GM21737 (cell line): ENCODE results near the gene PARS2.
"Not testable (repeated sequence)": the region's sequence is repeated elsewhere in the genome, so short reads cannot be mapped to it uniquely, and the experiment has no call there.

Experiments used
- ATAC-seq: cut with Tn5 transposase; IDR thresholded peaks from one replicate; pipeline ENCODE4 v1.9.1; 2021; ENCODE audit warnings: mild to moderate bottlenecking, moderate library complexity; ENCODE audit not compliant: unreplicated experiment

The PARS2 gene

DNA sequence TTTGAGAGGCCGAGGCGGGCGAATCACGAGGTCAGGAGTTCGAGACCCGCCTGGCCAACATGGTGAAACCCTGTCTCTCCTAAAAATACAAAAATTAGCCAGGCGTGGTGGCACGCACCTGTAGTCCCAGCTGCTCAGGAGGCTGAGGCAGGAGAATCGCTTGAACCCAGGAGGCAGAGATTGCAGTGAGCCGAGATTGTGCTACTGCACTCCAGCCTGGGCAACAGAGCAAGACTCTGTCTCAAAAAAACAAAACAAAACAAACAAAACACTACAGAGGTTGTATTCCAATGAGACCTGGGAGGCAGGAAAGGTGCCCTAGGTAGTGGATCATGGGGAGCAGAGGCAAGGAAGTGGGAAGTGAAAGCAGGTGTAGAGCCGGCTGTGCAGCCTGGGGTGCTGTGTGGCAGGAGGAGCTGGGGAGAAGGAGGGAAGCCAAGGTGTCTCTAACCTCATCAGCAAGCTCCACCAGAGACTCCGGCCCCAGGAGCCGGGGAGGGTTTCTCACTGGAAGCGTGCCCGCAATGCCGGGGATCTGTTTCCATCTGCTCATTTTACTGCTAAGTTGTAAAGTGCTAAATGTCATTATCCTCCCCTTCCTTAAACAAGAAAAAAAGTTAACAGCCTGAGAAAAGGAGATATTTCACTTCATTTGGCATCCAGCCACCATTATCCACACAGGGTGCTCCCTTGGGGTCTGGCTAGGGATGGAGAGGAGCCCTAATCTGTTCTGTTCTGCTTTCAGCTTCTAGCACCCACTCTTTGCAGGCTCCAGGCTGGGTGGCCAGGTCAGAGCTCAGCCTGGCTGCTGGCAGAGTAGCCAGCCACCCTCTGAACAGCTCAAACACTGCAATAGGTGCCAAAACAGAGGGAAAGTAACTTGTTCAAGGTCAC lies 11.8 kb upstream of the PARS2 start:
- not testable (repeated sequence) for ATAC-seq

DNA sequence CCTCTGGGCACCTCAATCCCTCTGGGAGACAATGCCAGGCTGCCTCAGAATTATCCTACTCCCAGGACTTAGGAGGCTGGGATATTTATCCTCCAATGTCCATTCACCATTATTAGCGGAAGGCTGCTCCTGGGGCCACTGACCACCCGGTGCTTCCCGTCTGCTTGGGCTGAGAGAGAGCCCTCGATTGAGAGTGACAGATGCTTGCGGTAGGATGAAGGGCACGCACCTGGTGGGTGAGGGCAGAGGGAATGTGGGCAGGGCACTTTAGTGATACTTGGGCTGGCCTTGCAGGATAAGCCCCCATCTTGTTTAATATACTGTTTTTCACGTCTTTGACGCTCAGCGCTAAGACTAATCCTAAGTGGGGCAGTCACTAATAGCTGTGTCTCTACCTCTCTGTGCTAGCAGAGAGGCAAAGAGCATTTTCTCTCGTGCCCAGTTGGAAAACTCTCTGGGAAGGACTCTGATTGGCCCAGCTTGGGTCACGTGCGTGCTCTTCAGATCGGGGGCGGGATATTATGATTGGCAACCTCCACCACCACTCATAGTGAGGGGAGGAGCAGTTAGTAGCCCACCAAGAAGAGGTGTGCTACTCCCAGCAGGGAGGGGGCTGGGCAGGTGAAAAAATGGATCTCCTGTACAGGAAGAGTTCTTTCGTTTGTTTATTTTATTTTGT lies 10.6 kb upstream of the PARS2 start:
- no peak for ATAC-seq

DNA sequence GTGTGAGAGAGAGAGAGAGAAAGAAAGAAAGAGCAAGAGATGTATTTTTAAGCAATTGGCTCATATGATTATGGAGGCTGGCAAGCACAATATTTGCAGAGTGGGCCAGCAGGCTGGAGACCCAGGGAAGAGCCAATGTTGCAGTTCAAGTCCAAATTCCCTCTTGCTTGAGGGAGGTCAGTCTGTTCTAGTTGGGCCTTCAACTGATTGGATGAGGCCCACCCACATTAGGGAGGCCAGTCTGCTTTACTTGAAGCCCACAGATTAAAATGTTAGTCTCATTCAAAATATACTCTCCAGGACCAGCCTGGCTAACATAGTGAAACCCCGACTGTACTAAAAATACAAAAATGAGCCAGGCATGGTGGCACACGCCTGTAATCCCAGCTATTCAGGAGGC lies 8.6 kb upstream of the PARS2 start:
- ATAC-seq = no peak

DNA sequence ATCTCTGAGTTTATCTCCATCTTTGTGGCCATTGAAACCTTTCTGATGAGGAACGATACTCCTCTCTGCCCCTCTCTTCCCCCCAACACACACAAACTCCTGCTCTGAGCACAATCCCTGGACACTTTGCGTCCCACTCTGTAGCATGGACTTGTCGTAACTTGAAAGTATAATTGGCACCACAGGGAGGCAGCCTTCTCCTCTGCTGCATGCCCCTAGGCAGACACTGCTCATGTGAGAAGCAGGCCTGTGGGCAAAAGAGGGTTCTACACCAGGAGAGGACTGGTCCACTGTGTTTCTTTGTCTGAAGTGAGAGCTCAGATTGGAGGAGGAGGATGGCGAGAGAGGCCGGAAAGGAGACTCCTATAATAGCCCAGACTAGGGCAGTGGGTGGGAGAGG lies 3.8 kb upstream of the PARS2 start:
- no peak for ATAC-seq

DNA sequence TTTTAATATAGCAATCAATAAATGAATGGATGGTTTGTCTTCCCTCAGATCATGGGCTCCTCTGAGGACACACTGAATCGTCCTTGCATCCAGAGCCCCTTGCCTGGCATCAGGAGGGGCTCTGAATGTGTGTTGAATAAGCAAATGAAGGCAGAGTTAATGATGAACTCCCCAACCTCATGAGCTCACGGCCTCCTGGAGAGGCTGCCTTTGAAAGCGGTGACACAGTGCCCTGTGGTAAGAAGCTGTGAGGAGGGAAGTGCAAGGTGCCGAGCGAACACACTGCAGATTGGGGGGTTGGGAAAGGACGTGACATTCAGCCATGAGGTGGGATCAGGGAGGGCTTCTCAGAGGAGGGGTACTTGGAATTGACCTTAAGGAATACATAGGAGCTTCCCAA lies 3.2 kb upstream of the PARS2 start:
- ATAC-seq = no peak

DNA sequence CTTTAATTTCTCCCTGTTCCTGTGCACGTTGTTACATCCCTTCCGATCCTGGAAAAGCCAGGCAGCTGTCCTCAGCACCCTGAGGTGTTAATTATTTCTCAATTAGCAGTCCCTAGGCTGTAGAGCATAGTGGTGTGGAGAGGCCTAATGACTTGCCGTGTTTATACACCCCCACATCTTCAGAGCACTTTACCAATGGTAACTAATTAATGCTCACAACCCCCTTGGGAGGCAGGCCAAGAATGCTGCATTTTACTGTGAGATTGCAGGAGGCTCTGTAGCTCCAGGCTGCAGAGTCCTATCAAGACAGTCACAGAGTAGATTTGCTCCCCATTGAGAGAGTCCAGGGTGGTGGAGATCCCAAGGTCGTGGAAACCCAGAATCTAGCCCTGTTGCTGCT lies 2.4 kb upstream of the PARS2 start:
- ATAC-seq = no peak

DNA sequence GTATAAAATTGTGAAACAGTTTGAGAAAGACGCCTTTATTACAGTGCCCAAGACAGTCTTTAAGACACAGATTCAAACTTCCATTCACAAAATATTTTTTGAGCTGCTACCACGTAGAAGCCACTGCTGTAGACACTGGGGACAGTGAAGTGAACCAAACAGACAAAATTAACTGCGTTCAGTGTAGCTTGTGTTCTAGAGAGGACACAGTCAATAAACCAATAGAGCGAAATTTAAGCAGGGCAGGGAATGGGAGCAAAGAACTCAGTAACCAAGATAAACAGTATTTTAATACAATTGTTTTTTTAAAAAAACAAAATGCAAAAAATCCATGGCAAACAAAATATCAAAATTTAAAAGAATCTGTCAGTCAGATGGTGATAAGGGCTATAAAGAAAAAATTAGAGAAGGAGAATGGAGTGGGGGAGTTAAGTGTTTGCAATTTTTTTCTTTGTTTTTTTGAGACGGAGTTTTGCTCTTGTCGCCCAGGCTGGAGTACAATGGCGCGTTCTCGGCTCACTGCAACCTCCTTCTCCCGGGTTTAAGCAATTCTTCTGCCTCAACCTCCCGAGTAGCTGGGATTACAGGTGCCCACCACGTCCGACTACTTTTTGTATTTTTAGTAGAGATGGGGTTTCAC lies 719 bp upstream of the PARS2 start:
- ATAC-seq = peak; percentile 3

DNA sequence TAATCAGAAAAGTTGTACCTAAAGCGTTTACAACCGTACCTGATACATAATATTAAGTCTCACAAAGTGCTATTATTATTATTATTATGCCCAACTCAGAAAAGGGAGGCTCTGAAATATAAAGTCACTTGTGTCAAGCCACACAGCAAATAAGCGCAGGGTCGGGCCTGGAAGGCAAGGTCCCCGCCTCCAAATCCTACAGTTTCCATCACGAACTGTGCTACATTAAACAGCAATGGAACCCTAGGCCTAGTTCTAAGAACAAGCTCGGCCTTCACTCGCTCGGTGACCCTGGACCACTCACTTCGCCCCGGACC lies 549 bp downstream of the PARS2 start:
- ATAC-seq = no peak

DNA sequence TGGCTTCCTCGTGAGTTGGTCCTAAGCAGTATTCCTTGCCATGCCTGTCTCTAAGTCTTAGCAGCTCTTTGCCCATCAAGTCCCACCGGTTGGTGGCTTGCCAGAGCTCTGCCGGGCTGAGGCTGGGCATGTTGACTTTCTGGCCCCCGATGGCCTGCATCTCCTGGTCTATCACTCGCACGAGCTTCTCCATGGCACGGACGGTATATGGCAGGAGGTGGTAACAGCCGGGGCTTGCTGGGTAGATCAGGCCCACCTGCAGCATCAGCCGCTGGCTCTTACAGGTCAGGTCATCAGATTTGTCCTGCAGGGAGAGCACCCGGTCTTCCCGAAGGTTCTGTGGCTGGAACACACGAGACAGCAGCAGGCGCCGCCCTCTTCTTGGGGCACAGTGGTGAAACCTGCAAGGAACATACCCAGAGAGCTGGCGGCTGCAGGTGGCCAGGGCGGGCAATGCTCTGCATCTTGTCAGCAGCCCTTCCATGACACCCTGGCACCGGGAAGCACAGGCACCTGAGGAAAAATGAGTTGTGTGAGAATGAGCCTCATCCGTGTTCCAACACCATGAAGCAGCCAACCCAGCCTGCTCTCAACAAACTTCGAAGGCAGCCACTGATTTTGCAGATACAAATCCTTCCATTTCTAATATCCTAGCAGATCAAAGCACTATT lies 5.5 kb downstream of the PARS2 start:
- ATAC-seq = no peak

DNA sequence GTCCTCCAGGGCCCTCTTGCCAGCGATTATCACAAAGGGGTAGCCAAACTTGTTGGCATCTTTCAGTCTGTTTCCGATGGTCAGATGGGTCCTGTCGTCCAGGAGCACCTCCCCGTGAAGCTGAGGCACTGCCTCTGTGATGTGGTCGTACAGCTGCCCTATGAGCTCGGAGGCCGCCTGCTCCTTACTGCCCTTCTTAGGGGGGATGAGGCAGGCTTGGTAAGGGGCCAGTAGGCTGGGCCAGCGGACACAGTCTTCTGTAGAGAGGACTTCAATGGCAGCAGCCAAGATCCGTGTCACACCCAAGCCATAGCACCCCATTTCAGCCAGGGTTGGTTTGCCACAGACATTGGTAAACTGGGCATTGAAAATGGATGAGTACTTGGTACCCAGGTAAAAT lies 6.5 kb downstream of the PARS2 start:
- ATAC-seq = no peak

DNA sequence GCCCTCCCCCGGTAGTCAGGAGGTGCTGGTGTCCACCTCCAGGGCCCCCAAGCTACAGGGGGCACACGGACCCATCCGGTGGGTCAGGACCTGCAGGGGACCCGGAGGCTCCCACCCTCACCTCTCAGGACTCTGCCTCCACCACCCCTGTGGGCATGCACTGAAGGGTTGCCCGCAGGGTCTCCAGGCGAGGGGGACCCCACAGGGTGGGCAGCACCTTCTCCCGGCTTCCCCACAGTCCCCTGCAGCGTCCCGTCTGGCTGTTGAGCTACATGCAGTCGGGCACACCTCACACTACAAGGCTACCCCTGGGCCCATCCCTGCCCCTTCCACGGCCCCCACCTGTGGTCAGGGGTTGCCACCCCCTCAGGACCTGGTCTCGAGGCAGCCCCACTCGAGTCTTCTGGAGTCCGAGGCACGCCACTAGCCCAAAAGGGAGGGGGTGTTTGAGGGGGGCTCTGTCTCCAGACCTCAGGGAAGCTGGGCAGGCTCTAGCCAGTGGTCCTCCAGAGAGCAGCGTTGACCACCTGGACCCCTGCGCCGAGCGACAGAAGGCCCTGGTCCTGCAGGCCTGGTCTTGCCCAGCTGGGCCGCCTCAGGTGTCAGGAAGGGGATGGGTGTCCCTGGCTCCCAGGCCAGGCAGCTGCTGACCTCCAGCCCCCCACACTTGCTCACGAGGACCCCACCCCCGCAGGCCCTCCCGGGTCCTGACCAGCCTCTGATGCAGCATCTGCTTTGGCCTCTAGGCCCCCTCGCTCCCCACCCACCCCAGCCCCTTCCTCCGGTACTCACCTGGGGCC lies 9.6 kb downstream of the PARS2 start:
- no peak for ATAC-seq

DNA sequence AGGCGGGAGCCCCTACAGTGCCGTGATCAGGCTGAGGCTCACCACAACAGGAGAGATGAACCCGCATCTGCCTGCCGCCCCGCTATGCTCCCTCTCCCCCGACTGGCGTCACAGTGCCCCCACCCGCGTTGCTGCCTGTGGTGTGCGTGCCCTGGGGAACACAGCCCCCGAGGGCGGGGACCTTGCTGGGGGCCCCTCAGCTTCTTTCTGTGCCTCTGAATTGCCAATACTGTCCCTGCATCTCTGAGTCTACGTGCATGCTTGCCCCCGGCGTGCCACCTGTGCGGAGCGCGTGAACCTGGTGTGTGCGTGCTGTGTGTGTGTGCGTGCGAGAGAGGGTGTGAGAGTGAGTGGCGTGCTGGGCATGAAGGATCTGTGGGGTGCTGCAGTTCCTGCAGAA lies 10.3 kb downstream of the PARS2 start:
- no peak for ATAC-seq

DNA sequence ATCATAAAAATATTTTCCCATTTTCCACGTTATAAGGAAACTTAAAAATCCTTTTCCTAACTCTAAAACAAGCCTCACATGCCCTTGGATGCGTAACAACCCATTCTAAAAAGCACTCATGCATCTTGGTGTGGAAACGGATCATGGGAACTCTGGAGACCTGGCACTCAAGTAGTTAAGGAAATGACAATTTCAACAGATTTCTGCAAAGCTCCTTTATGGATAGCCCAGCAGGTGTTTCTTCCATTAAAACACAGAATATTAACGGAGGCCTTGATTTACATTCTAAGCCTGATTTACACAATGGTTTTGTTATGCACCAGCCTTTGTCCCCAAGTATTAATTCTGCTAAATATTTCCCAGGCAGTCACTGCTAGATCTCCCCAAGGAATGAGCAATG lies 12.9 kb downstream of the PARS2 start:
- ATAC-seq = no peak

DNA sequence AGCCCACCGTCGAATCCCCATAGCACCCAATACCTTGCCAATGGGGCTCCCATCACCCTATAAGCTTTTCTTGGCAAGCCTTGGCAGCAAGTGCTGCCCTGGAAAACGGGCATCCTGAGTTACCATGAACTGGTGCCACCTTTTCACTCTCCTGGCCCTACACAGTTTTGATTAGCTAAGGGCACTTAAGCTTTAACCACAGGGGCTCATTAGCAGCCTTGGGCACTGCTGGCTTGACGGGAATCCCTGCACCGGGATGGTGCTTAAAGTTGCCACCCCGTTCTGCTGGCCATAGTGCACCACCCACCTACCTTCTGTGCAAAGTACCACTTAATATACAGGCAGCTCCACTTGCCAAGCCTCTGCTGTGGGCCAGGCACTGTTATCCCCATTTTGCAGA lies 13.7 kb downstream of the PARS2 start:
- ATAC-seq = no peak

DNA sequence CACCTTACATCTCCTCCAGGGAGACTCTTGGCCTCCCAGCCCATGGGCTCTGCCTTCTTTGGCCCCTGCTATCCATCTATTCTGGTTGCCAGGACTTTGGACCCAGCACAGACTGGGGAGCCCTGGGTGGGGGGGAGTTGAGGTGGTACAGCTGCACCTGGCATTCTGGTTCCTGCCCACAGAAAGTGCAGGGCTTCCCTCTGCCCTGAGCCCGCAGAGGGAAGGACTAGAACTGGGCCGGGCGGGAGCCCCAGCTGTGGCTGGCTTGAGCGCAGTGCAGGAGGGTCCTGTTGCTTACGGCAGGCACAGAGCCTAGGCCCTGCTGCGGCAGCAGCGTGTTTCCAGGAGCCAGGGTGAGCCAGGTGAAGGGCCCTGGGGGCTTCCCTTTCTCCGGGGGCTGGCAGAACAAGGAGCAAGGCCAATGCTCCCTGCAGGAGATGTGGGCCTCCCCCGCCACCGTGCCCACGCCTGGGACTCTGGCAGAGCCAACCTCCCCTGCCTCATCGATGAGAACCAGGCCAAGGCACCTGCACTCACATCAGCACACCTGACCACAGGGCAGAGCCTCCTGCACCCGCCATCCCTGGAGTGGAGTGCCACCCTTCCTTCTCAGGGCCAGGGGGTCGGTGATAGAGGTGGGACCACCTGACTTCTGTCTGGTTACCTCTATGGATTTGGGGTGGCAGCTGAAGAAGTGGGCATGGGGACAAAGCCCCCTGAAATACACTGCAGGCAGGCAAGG lies 16.1 kb downstream of the PARS2 start:
- no peak for ATAC-seq

DNA sequence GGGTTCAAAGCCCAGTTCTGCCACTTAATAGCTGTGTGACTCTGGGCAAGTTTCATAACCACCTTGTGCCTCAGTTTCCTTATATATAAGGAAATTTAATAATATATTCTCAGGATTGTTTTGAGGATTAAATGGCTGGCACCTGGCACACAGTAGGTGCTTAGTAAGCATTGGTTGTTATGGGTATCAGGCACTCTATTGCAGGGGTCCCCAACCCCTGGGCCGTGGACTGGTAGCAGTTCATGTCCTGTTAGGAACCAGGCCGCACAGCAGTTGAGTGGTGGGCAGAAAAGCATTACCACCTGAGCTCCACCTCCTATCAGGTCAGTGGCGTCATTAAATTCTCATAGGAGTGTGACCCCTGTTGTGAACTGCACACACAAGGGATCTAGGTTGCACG lies 18.5 kb downstream of the PARS2 start:
- no peak for ATAC-seq

DNA sequence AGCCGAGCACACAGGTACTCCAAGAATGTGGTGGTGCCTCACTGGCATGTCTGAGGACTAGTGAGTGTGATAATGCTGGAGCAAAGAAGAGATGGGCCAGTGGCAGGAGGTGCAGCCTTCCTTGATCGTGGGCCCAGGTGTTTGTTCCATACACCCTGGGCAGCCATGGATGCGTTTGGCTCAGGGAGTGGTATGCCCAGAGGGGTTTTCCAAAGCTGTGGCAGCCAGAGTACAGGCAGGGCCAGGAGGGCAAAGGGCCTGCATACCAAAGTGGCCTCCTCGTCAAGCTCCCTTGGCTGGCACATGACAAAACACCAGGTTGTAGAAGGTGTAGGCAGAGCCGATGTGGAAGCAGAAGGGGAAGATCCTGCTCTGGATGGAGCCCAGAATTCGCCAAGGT lies 19.0 kb downstream of the PARS2 start:
- ATAC-seq = no peak

DNA sequence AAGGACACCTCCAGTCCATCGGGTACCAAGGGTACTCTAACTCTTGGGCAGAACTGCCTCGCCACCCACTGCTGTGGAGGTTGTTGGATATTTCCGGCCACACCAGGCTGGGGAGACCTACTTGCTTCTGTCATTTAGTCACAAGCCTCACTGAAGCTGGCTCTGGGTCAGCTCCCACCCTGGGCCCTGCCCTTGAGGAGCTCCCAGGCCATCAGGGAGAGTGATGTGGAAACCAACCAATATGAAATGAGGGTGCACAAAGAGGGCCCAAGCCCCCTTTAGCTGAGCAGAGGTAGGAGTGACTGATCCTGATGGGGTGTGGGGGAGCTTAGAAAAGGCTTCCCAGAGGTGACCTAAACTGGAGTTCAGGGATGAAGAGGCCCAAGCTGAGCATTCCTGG lies 19.6 kb downstream of the PARS2 start:
- ATAC-seq = no peak

DNA sequence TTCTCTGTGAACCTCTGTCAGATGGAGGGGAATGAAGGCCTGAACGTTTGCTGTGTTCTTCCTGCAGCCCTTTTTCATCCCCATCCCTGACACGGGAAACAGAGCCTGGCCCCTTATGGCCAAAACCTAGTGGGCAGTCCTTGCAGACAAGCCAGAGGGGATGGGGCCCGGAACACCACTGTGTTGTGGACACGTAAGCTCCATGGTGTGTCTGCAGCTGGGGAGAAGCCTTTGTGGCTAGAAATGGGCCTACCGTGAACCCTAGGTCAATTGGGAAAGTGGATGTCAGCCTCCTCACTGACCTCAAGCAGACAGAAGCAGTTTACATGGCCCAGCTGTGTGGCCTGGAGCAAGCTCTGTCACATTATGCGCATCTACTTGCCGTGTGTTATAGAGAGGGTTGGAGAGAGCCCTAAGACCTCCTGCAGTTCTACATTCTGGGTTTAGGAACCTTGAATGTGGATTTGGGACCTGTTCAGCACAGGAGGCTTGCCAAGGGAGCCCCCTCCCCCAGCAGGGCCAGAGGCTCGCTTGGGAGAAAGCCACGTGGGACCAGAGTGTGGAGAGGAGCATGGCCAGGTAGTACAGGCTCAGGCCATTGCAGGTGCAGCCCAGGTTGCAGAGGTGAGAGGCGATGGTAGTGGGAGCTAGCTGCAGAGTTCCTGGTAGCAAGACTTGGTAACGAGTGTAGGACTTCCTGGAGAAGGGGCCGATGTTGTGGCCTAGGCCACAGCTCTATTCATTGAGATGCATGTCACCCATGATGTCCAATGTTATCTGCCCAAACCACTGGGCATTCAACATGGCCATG lies 20.7 kb downstream of the PARS2 start:
- ATAC-seq = no peak
